Gastrocnemius medialis (tissue), 4 donors: ENCODE results near the gene SPDYA.

Experiments used
- CTCF ChIP-seq, 5 experiments: fragments of 450-650 bp in 3 of 5; fragments of 200-600 bp in 2 of 5; sonication (generic) in 2 of 5; IDR thresholded peaks in 4 of 5; conservative IDR thresholded peaks in 1 of 5; 1 replicate in 4 of 5; 2 replicates in 1 of 5; pipeline ENCODE4 v1.5.1; 2016 to 2019; ENCODE audit warnings: antibody characterized with exemption in 5 of 5, mild to moderate bottlenecking in 3 of 5, moderate library complexity in 3 of 5
- POLR2A ChIP-seq, 2 donors: fragments of 450-650 bp; IDR thresholded peaks; one replicate each; pipeline ENCODE4 v1.6.1; 2017; ENCODE audit warnings: antibody characterized with exemption in 2 of 2, mild to moderate bottlenecking in 2 of 2, moderate library complexity in 2 of 2

- TF ChIP-seq POLR2A (IDR thresholded peaks at IDR 0.05), result no peak
- no peak for TF ChIP-seq CTCF (IDR thresholded peaks at IDR 0.05 in 4 of 5, conservative IDR thresholded peaks at IDR 0.05 in 1 of 5)
Observed at GRCh38 chr2:28802975-28803429, 7.6 kb upstream of the SPDYA start.
